Measurements from ENCODE around the gene ELF2.

DNA sequence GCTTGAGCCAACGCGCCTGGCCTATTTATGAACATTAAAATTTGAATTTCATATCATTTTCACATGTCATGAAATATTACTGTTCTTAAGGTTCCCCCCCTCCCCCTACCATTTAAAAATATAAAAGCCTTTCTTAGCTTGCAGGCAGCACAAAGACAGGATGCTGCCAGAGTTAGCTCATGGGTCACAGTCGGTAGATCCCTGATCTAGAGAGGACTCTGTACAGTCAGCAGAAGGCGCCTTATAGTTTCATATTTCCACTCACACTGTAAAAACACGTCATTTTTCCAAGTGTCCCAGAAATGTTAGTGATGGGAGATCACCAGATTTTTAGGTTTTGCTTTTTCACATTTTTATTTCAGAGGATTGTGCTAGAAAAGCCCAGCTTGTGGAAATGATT is 149.2 kb downstream of the ELF2 start:
- TF ChIP-seq CTCF (IDR thresholded peaks at IDR 0.05): no peak
- no peak for TF ChIP-seq POLR2A (IDR thresholded peaks at IDR 0.05)

Data from lower leg skin (tissue), 3 donors.